SU-DHL-6 (cell line): Measurements from ENCODE around the gene RAG2.

Experiments used
- CTCF ChIP-seq: fragments of 200-600 bp; sonication (generic); IDR thresholded peaks from one replicate; pipeline ENCODE4 v1.5.1; 2017; ENCODE audit warnings: antibody characterized with exemption, mild to moderate bottlenecking, low read length, moderate library complexity; ENCODE audit not compliant: insufficient read depth, poor library complexity, severe bottlenecking
- EZH2phosphoT487 ChIP-seq: fragments of 200-600 bp; sonication (generic), shearing (Covaris generic); conservative IDR thresholded peaks from 2 replicates; pipeline ENCODE4 v1.6.1; 2018; ENCODE audit warnings: mild to moderate bottlenecking, antibody characterized with exemption, low read length, moderate library complexity, mixed read lengths

GRCh38 chr11:36601155-36601554 lies 3.1 kb upstream of the RAG2 start:
- TF ChIP-seq CTCF: no peak
- no peak for TF ChIP-seq EZH2phosphoT487
